Measurements from ENCODE around the gene GNAI2.
"Not testable (repeated sequence)": the region's sequence is repeated elsewhere in the genome, so short reads cannot be mapped to it uniquely, and the experiment has no call there.

The GNAI2 gene

GRCh38 chr3:50248387-50248786 is 12.4 kb downstream of the GNAI2 start:
- DNase-seq, result no peak

- no peak for DNase-seq
These were observed 13.5 kb downstream of the GNAI2 start for GRCh38 chr3:50249457-50249856.

GRCh38 chr3:50250514-50250913 is 14.5 kb downstream of the GNAI2 start:
- DNase-seq, result no peak

- DNase-seq, result no peak
These were observed 15.2 kb downstream of the GNAI2 start for GRCh38 chr3:50251220-50251619.

- DNase-seq, result no peak
These were observed 18.7 kb downstream of the GNAI2 start for GRCh38 chr3:50254577-50255250.

GRCh38 chr3:50255251-50255615 is 19.2 kb downstream of the GNAI2 start:
- DNase-seq, result no peak

- DNase-seq, result no peak
These were observed 21.2 kb downstream of the GNAI2 start for GRCh38 chr3:50256978-50257890.

GRCh38 chr3:50258029-50258680 is 22.2 kb downstream of the GNAI2 start:
- no peak for DNase-seq

GRCh38 chr3:50258979-50259378 is 23.0 kb downstream of the GNAI2 start:
- DNase-seq, result no peak

GRCh38 chr3:50259432-50260026 is 23.5 kb downstream of the GNAI2 start:
- no peak for DNase-seq

- peak; percentile 55 for DNase-seq
These were observed 24.3 kb downstream of the GNAI2 start for GRCh38 chr3:50260027-50260941.

GRCh38 chr3:50260942-50261441 is 25.0 kb downstream of the GNAI2 start:
- no peak for DNase-seq

GRCh38 chr3:50261505-50261904 is 25.5 kb downstream of the GNAI2 start:
- no peak for DNase-seq

- not testable (repeated sequence) for DNase-seq
These were observed 26.2 kb downstream of the GNAI2 start for GRCh38 chr3:50262200-50262599.

GRCh38 chr3:50262778-50263177 is 26.8 kb downstream of the GNAI2 start:
- DNase-seq, result no peak

- DNase-seq, result no peak
These were observed 27.7 kb downstream of the GNAI2 start for GRCh38 chr3:50263478-50264382.

- DNase-seq, result no peak
These were observed 28.5 kb downstream of the GNAI2 start for GRCh38 chr3:50264383-50264963.

GRCh38 chr3:50264964-50265485 is 29.0 kb downstream of the GNAI2 start:
- DNase-seq, result no peak

- no peak for DNase-seq
These were observed 29.6 kb downstream of the GNAI2 start for GRCh38 chr3:50265571-50265970.

GRCh38 chr3:50266017-50266416 is 30.0 kb downstream of the GNAI2 start:
- DNase-seq, result no peak
